MCF 10A (cell line): Measurements from ENCODE around the gene PIP4K2A. TPM values are rescaled to one million over a fixed set of nuclear protein-coding genes. Genes with fewer than 3 reads are reported as not detected.

Experiments
- BruUV-seq: library from RNA; stranded (reverse); fragments of 400-500 nt; replicated peaks from 2 replicates; lab custom pipeline; 2021; lab: Mats Ljungman, UMichigan
- CTCF ChIA-PET: fragments of 300-600 bp; sonication (Branson Sonifier 250); formaldehyde crosslinking; extraction: SDS; loops from one replicate; lab custom pipeline; 2021; ENCODE audit warnings: antibody characterized with exemption, inconsistent platforms; lab: Yijun Ruan, JAX
- POLR2A ChIA-PET: fragments of 300-600, 350-650 bp; sonication (Branson Sonifier 250); formaldehyde crosslinking; extraction: SDS; loops from one replicate; lab custom pipeline; 2020; ENCODE audit warnings: antibody characterized with exemption, inconsistent platforms; lab: Yijun Ruan, JAX
- DNase-seq: peaks from one replicate; pipeline ENCODE4 v3.0.0-alpha.2; 2018; ENCODE audit not compliant: unreplicated experiment
- H3K27ac Mint-ChIP-seq: one replicate; pipeline ENCODE4 v1.8.0; 2022; ENCODE audit warnings: mild to moderate bottlenecking, low read depth, mixed read lengths; ENCODE audit not compliant: unreplicated experiment
- H3K27me3 Mint-ChIP-seq: one replicate; pipeline ENCODE4 v1.8.0; 2022; ENCODE audit warnings: mixed read lengths; ENCODE audit not compliant: insufficient read depth, unreplicated experiment
- H3K36me3 Mint-ChIP-seq: one replicate; pipeline ENCODE4 v1.8.0; 2022; ENCODE audit warnings: mild to moderate bottlenecking, moderate library complexity, mixed read lengths; ENCODE audit not compliant: insufficient read depth, unreplicated experiment
- H3K4me1 Mint-ChIP-seq: one replicate; pipeline ENCODE4 v1.8.0; 2022; ENCODE audit warnings: mixed read lengths; ENCODE audit not compliant: insufficient read depth, unreplicated experiment
- H3K4me3 Mint-ChIP-seq: one replicate; pipeline ENCODE4 v1.8.0; 2022; ENCODE audit warnings: mild to moderate bottlenecking, moderate library complexity, mixed read lengths; ENCODE audit not compliant: unreplicated experiment
- H3K9me3 Mint-ChIP-seq: one replicate; pipeline ENCODE4 v1.8.0; 2022; ENCODE audit warnings: mixed read lengths; ENCODE audit not compliant: unreplicated experiment
- CTCF ChIP-seq: fragments of 200-600 bp; IDR thresholded peaks from one replicate; pipeline ENCODE4 v1.8.0; 2022; ENCODE audit warnings: antibody characterized with exemption, mild to moderate bottlenecking; ENCODE audit not compliant: unreplicated experiment
- intact Hi-C: fragments of 100-400 bp; cut with micrococcal nuclease; formaldehyde crosslinking; loops from 2 replicates; pipeline ENCODE4 v1.14.1; 2022
- total RNA-seq: library from RNA; stranded (reverse); gene quantifications from 2 replicates; pipeline ENCODE4 v1.2.3, GENCODE V29; 2022

Gene PIP4K2A
- total RNA-seq, 1 experiment from 2014 or later: 24.2 TPM

GRCh38 chr10:22553452-22553995 lies 160.9 kb downstream of the PIP4K2A start:
- TF ChIP-seq CTCF: no peak
- Mint-ChIP-seq H3K4me3 (no peak overlapping the region), H3K36me3 (peaks cover 11% of the 10 kb centered on the region), H3K9me3 (no peaks in the 10 kb centered on the region), H3K27me3 (no peaks in the 10 kb centered on the region), H3K27ac (peak overlapping the region; percentile 16), H3K4me1 (no peaks in the 10 kb centered on the region)
- BruUV-seq: no TSS peak
- intact Hi-C loops: no loop called here
- CTCF ChIA-PET: interaction anchor here (0.6 kb wide), 3 partner anchors 19 to 529 kb away, joined by 3 read pairs; no protein-coding TSS in a partner anchor
- POLR2A ChIA-PET: interaction anchor here (1.0 kb wide), 1 partner anchor 17 kb away, joined by 3 read pairs; no protein-coding TSS in a partner anchor
- no peak for DNase-seq

GRCh38 chr10:22552888-22553378 lies 161.4 kb downstream of the PIP4K2A start:
- no peaks in the 10 kb centered on the region for H3K4me1 Mint-ChIP-seq
- H3K36me3 Mint-ChIP-seq: peaks cover 16% of the 10 kb centered on the region
- no peak for TF ChIP-seq CTCF
- no peaks in the 10 kb centered on the region for H3K9me3 Mint-ChIP-seq
- POLR2A ChIA-PET: no interaction called here
- DNase-seq: peak; percentile 82
- H3K27me3 Mint-ChIP-seq: no peaks in the 10 kb centered on the region
- H3K27ac Mint-ChIP-seq: peak overlapping the region; percentile 16
- intact Hi-C loops: no loop called here
- no TSS peak for BruUV-seq
- CTCF ChIA-PET: interaction anchor here (0.6 kb wide), 1 partner anchor 19 kb away, joined by 3 read pairs; no protein-coding TSS in a partner anchor
- H3K4me3 Mint-ChIP-seq: no peak overlapping the region

- Mint-ChIP-seq H3K36me3 (peaks cover 17% of the 10 kb centered on the region), H3K27ac (peak overlapping the region; percentile 46), H3K9me3 (no peaks in the 10 kb centered on the region), H3K4me1 (no peaks in the 10 kb centered on the region), H3K4me3 (no peak overlapping the region), H3K27me3 (no peaks in the 10 kb centered on the region)
- BruUV-seq: no TSS peak
- DNase-seq: no peak
- TF ChIP-seq CTCF: no peak
- intact Hi-C loops: loop anchor here (2.0 kb wide), 1 partner anchor 435 kb away; no protein-coding TSS in a partner anchor
- ChIA-PET POLR2A (no interaction called here), CTCF (interaction anchor here (0.6 to 1.1 kb wide), 5 partner anchors 10 to 557 kb away, joined by 3 read pairs; partner anchors contain the start of gene SPAG6)
Observed at GRCh38 chr10:22551681-22552365, 162.6 kb downstream of the PIP4K2A start.

- Mint-ChIP-seq H3K36me3 (peaks cover 17% of the 10 kb centered on the region), H3K27me3 (no peaks in the 10 kb centered on the region), H3K9me3 (no peaks in the 10 kb centered on the region), H3K27ac (no peak overlapping the region), H3K4me3 (no peak overlapping the region), H3K4me1 (no peaks in the 10 kb centered on the region)
- DNase-seq: peak; percentile 34
- POLR2A ChIA-PET: no interaction called here
- intact Hi-C loops: loop anchor here (2.0 kb wide), 1 partner anchor 436 kb away; no protein-coding TSS in a partner anchor
- TF ChIP-seq CTCF: peak; percentile 35
- BruUV-seq: no TSS peak
- CTCF ChIA-PET: interaction anchor here (0.6 to 1.1 kb wide), 5 partner anchors 9 to 556 kb away, joined by 3 to 6 read pairs (median 3); no protein-coding TSS in a partner anchor
Observed at GRCh38 chr10:22550732-22551131, 163.6 kb downstream of the PIP4K2A start.
